GM12878 (cell line): ENCODE data around the gene CHCHD3. TPM values are rescaled to one million over a fixed set of nuclear protein-coding genes. Genes with fewer than 3 reads are reported as not detected.
A peak's percentile ranks its signal among the peaks of the same experiment; 100 is the strongest.

ENCODE experiments used
- ATAC-seq: fragments of 200-7000 bp; cut with Tn5 transposase; 3 replicates; pipeline ENCODE4 v1.9.1; 2020; ENCODE audit warnings: mild to moderate bottlenecking, moderate library complexity
- BruUV-seq: library from RNA; stranded (reverse); fragments of 400-500 nt; replicated peaks from 2 replicates; lab custom pipeline; 2021; lab: Mats Ljungman, UMichigan
- CTCF ChIA-PET: fragments of 300-600 bp; sonication (Branson Sonifier 250); formaldehyde crosslinking; extraction: SDS; loops from one replicate; lab custom pipeline; 2021; ENCODE audit warnings: inconsistent platforms; lab: Yijun Ruan, JAX
- POLR2A ChIA-PET: fragments of 350-600 bp; formaldehyde crosslinking; extraction: SDS; loops from one replicate; lab custom pipeline; 2021; ENCODE audit warnings: inconsistent platforms; lab: Charles Lee
- RAD21 ChIA-PET: fragments of 300-600 bp; sonication (Branson Sonifier 250); formaldehyde crosslinking; loops from one replicate; lab custom pipeline; 2023; ENCODE audit warnings: antibody characterized with exemption; ENCODE audit not compliant: unreplicated experiment; lab: Charles Lee
- SMC1A ChIA-PET: fragments of 300-600 bp; sonication (Branson Sonifier 250); formaldehyde crosslinking; loops from one replicate; lab custom pipeline; 2023; ENCODE audit not compliant: unreplicated experiment, uncharacterized antibody; lab: Charles Lee
- DNase-seq: peaks from one replicate; pipeline ENCODE4 v3.0.0-alpha.2; 2011; ENCODE audit warnings: low read depth, low spot score
- FAIRE-seq: peaks from 3 replicates; lab custom pipeline; 2011; peaks lifted over from hg19 to GRCh38; lab: Jason Lieb, UNC
- H2AFZ ChIP-seq: 2 replicates; pipeline ENCODE4 v1.6.0; 2011; ENCODE audit warnings: low read depth, low read length, control low read depth; ENCODE audit not compliant: control insufficient read depth
- H3K27ac ChIP-seq: 2 replicates; pipeline ENCODE4 v1.5.1; 2011; ENCODE audit warnings: control low read depth; ENCODE audit not compliant: control insufficient read depth, insufficient read depth
- H3K27me3 ChIP-seq, 2 experiments: replicated peaks in 1 of 2; 2 replicates each; pipeline versions ENCODE4 v1.6.0 to v1.6.1; 2011; ENCODE audit warnings: low read length in 1 of 2; ENCODE audit not compliant: control insufficient read depth in 2 of 2, insufficient read depth in 2 of 2
- H3K36me3 ChIP-seq, 2 experiments: 2 replicates each; pipeline ENCODE4 v1.5.1; 2011; ENCODE audit warnings: low read length in 1 of 2; ENCODE audit not compliant: control insufficient read depth in 2 of 2, insufficient read depth in 2 of 2
- H3K4me1 ChIP-seq: 2 replicates; pipeline ENCODE4 v1.6.1; 2011; ENCODE audit warnings: mild to moderate bottlenecking, low read length, moderate library complexity, mixed read lengths; ENCODE audit not compliant: control insufficient read depth, insufficient read depth
- H3K4me2 ChIP-seq: 2 replicates; pipeline ENCODE4 v1.6.0; 2011; ENCODE audit warnings: control low read depth; ENCODE audit not compliant: control insufficient read depth, insufficient read depth
- H3K4me3 ChIP-seq: fragments of 200-600 bp; sonication (generic); 2 replicates; pipeline ENCODE4 v1.5.1; 2016
- H3K79me2 ChIP-seq: 2 replicates; pipeline ENCODE4 v1.6.0; 2011; ENCODE audit warnings: low read length; ENCODE audit not compliant: control insufficient read depth, insufficient read depth
- H3K9ac ChIP-seq: 2 replicates; pipeline ENCODE4 v1.8.0; 2011; ENCODE audit warnings: low read length, control low read depth, mixed read lengths; ENCODE audit not compliant: control insufficient read depth, insufficient read depth
- H3K9me3 ChIP-seq: replicated peaks from 3 replicates; pipeline ENCODE4 v1.5.1; 2011; ENCODE audit warnings: mild to moderate bottlenecking, low read length; ENCODE audit not compliant: control insufficient read depth, insufficient read depth
- H4K20me1 ChIP-seq: 2 replicates; pipeline ENCODE4 v1.6.0; 2011; ENCODE audit not compliant: control insufficient read depth, insufficient read depth
- ASH2L ChIP-seq: fragments of 300-600, 200-600 bp; sonication (generic); IDR thresholded peaks from 2 replicates; pipeline ENCODE4 v1.6.1; 2017; ENCODE audit warnings: low read depth, mild to moderate bottlenecking, borderline replicate concordance
- ATF7 ChIP-seq: fragments of 450-650 bp; IDR thresholded peaks from 2 replicates; pipeline ENCODE4 v1.6.1; 2016; ENCODE audit warnings: low read depth, mild to moderate bottlenecking
- CBX5 ChIP-seq: sonication (generic); IDR thresholded peaks from 2 replicates; pipeline ENCODE4 v1.6.1; 2016; ENCODE audit warnings: low read depth, moderate library complexity, mild to moderate bottlenecking, inconsistent platforms
- CHD1 ChIP-seq: IDR thresholded peaks from 2 replicates; pipeline ENCODE4 v1.6.1; 2012; ENCODE audit warnings: low read depth, low read length, improper control_type of control experiment
- FOXM1 ChIP-seq: IDR thresholded peaks from 2 replicates; pipeline ENCODE4 v1.6.1; 2012; ENCODE audit warnings: low read depth, mild to moderate bottlenecking, inconsistent platforms, low read length, moderate library complexity
- NFIC ChIP-seq: IDR thresholded peaks from 2 replicates; pipeline ENCODE4 v1.6.1; 2012; ENCODE audit warnings: low read depth, mild to moderate bottlenecking, inconsistent platforms, low read length, moderate library complexity
- NFYA ChIP-seq: IDR thresholded peaks from 2 replicates; pipeline ENCODE4 v1.6.1; 2011; ENCODE audit warnings: low read depth, mild to moderate bottlenecking, low read length, improper control_type of control experiment, borderline replicate concordance
- PKNOX1 ChIP-seq: fragments of 450-650 bp; IDR thresholded peaks from 2 replicates; pipeline ENCODE4 v1.6.1; 2016; ENCODE audit warnings: mild to moderate bottlenecking
- POLR2A ChIP-seq: IDR thresholded peaks from 2 replicates; pipeline ENCODE4 v1.6.1; 2011; ENCODE audit warnings: low read depth, mild to moderate bottlenecking, low read length
- RUNX3 ChIP-seq: IDR thresholded peaks from 2 replicates; pipeline ENCODE4 v1.6.1; 2012; ENCODE audit warnings: low read length, inconsistent platforms
- SUZ12 ChIP-seq: fragments of 200-600 bp; sonication (generic); IDR thresholded peaks from one replicate; pipeline ENCODE4 v1.6.1; 2018; ENCODE audit warnings: antibody characterized with exemption, mild to moderate bottlenecking; ENCODE audit not compliant: unreplicated experiment
- WGBS: methylation state at CpG from one replicate; pipeline ENCODE4 v1.1.6; 2016; ENCODE audit warnings: low lambda C conversion rate; ENCODE audit not compliant: insufficient replicate concordance, insufficient coverage; ENCODE audit errors: missing lambda C conversion rate; 5-methylcytosine and 5-hydroxymethylcytosine counted together
- in situ Hi-C: fragments of 300-500 bp; cut with MboI; formaldehyde crosslinking; loops from 9 replicates; pipeline ENCODE4 v1.14.3; 2018; ENCODE audit warnings: mixed read lengths
- intact Hi-C: fragments of 100-400 bp; cut with micrococcal nuclease; formaldehyde crosslinking; loops from one replicate; pipeline ENCODE4 v1.14.2; 2022; ENCODE audit not compliant: unreplicated experiment
- polyA plus RNA-seq, 11 experiments: library from polyadenylated mRNA; depleted of rRNA in 4 of 11; unstranded in 6 of 11; stranded (reverse) in 5 of 11; fragments of >200 nt; fragmentation: Nextera tagmentation in 4 of 11; fragmentation: Illumina TruSeq in 1 of 11; extraction: Ambion mirVana in 4 of 11; extraction: Trizol in 1 of 11; gene quantifications; 1 replicate in 1 of 11; 2 replicates in 10 of 11; pipeline versions ENCODE4 v1.2.1 to v1.2.3, GENCODE V29; 2011 to 2016; ENCODE audit warnings: inconsistent platforms in 2 of 11, missing spikeins in 2 of 11, low read depth in 1 of 11
- total RNA-seq, 4 experiments: library from RNA; depleted of rRNA in 3 of 4; stranded (reverse); fragments of >200 nt in 3 of 4; fragmentation: Illumina TruSeq in 1 of 4; extraction: Trizol in 1 of 4; gene quantifications; 2 replicates each; pipeline versions ENCODE4 v1.2.1 to v1.2.3, GENCODE V29; 2013 to 2021

CHCHD3 gene
- total and polyA plus RNA-seq, 10 of the 15 experiments (the other 5 are each of a cell fraction or from before 2014, with no cell fraction given): 38.3 to 178 (median 96.2) TPM

GRCh38 chr7:133003052-133003910 is 78.6 kb downstream of the CHCHD3 start:
- no peak overlapping the region for H3K9ac ChIP-seq
- SMC1A ChIA-PET: no interaction called here
- no peaks in the 10 kb centered on the region for H4K20me1 ChIP-seq
- TF ChIP-seq SUZ12: no peak
- no peak for TF ChIP-seq FOXM1
- TF ChIP-seq NFYA: no peak
- TF ChIP-seq CBX5: 0 out of 2 replicates have a peak, but pooled peaks have one; percentile 6
- TF ChIP-seq ATF7: peak; percentile 81
- TF ChIP-seq POLR2A: no peak
- TF ChIP-seq RUNX3: no peak
- TF ChIP-seq ASH2L: no peak
- TF ChIP-seq PKNOX1: 0 out of 2 replicates have a peak, but pooled peaks have one; percentile 43
- no peak for TF ChIP-seq CHD1
- TF ChIP-seq NFIC: peak; percentile 49; the same call in 1 of the 2 replicates
- peaks cover 2% of the 10 kb centered on the region; the same call in 2 of the 3 replicates for H3K9me3 ChIP-seq
- ATAC-seq (peak; percentile 56), DNase-seq (no peak), FAIRE-seq (no peak)
- no peak overlapping the region for H3K4me2 ChIP-seq
- no peak overlapping the region for H2AFZ ChIP-seq
- RAD21 ChIA-PET: interaction anchor here (0.7 kb wide), 2 partner anchors 96 to 1399 kb away, joined by 3 to 4 read pairs; no protein-coding TSS in a partner anchor
- intact Hi-C loops: no loop called here
- H3K36me3 ChIP-seq: no peaks in the 10 kb centered on the region; a peak in 1 of 4 replicates
- peaks cover 6% of the 10 kb centered on the region for H3K79me2 ChIP-seq
- in situ Hi-C loops: no loop called here
- no peak overlapping the region for H3K27ac ChIP-seq
- no peaks in the 10 kb centered on the region for H3K4me1 ChIP-seq
- WGBS: 21% methylated on average over 4 of the region's 4 CpGs
- CTCF ChIA-PET: interaction anchor here (0.6 kb wide), 1 partner anchor 842 kb away, joined by 3 read pairs; no protein-coding TSS in a partner anchor
- no peak overlapping the region for H3K4me3 ChIP-seq
- BruUV-seq: no TSS peak
- H3K27me3 ChIP-seq: no peaks in the 10 kb centered on the region
- POLR2A ChIA-PET: no interaction called here
